K562 (cell line): Measurements from ENCODE around the gene TIMP3. TPM values are rescaled to one million over a fixed set of nuclear protein-coding genes. Genes with fewer than 3 reads are reported as not detected.

ENCODE experiments used
- BHLHE40 ChIP-seq: IDR thresholded peaks from 2 replicates; pipeline ENCODE4 v1.6.1; 2011; ENCODE audit warnings: low read length, improper control_type of control experiment
- CBFA2T3 ChIP-seq: fragments of 450-650 bp; IDR thresholded peaks from 2 replicates; pipeline ENCODE4 v1.6.1; 2017
- CBX5 ChIP-seq: IDR thresholded peaks from 2 replicates; pipeline ENCODE4 v1.6.1; 2014; ENCODE audit warnings: low read depth, borderline replicate concordance
- CC2D1A ChIP-seq: fragments of 450-650 bp; IDR thresholded peaks from 2 replicates; pipeline ENCODE4 v1.6.1; 2017; ENCODE audit warnings: mild to moderate bottlenecking
- CEBPG ChIP-seq, 3 experiments: fragments of 200-800 bp in 1 of 3; sonication (Bioruptor generic) in 1 of 3; sonication (generic) in 1 of 3; formaldehyde crosslinking in 1 of 3; IDR thresholded peaks in 2 of 3; conservative IDR thresholded peaks in 1 of 3; 2 replicates each; pipeline versions ENCODE4 v1.6.1 to v1.8.0; 2016 to 2022; ENCODE audit warnings: missing compliant biosample characterization in 2 of 3, missing genetic modification characterization in 2 of 3, mild to moderate bottlenecking in 1 of 3, missing genetic modification reagents in 1 of 3
- CREB3L1 ChIP-seq: fragments of 450-650 bp; IDR thresholded peaks from 2 replicates; pipeline ENCODE4 v1.6.1; 2014; ENCODE audit warnings: low read depth, mild to moderate bottlenecking, moderate library complexity, borderline replicate concordance
- DIDO1 ChIP-seq: fragments of 450-650 bp; IDR thresholded peaks from 2 replicates; pipeline ENCODE4 v1.6.1; 2016; ENCODE audit warnings: low read depth, missing biosample characterization, missing genetic modification characterization
- DMBX1 ChIP-seq: fragments of 250-450 bp; sonication (Bioruptor Pico); IDR thresholded peaks from 2 replicates; pipeline ENCODE4 v1.8.0; 2022; ENCODE audit warnings: inconsistent platforms, mild to moderate bottlenecking, moderate library complexity, borderline replicate concordance
- DPF2 ChIP-seq: fragments of 450-650 bp; IDR thresholded peaks from 2 replicates; pipeline ENCODE4 v1.6.1; 2016
- ERF ChIP-seq: fragments of 450-650 bp; formaldehyde crosslinking; IDR thresholded peaks from 2 replicates; pipeline ENCODE4 v1.4.0; 2020; ENCODE audit warnings: mild to moderate bottlenecking, mixed read lengths
- FOXK1 ChIP-seq: sonication (generic); formaldehyde crosslinking; IDR thresholded peaks from 2 replicates; pipeline ENCODE4 v1.8.0; 2022; ENCODE audit warnings: missing genetic modification reagents, mild to moderate bottlenecking, borderline replicate concordance
- FOXM1 ChIP-seq, 2 experiments: fragments of 450-650 bp in 1 of 2; sonication (generic) in 1 of 2; formaldehyde crosslinking in 1 of 2; IDR thresholded peaks; 2 replicates each; pipeline versions ENCODE4 v1.6.1 to v1.9.0; 2017 to 2022; ENCODE audit warnings: low read depth in 2 of 2, mild to moderate bottlenecking in 2 of 2, missing genetic modification reagents in 1 of 2, moderate library complexity in 1 of 2
- GATAD2A ChIP-seq: fragments of 450-650 bp; IDR thresholded peaks from 2 replicates; pipeline ENCODE4 v1.6.1; 2017
- HCFC1 ChIP-seq: IDR thresholded peaks from 2 replicates; pipeline ENCODE4 v1.6.1; 2012; ENCODE audit warnings: low read depth, low read length, improper control_type of control experiment
- IFI16 ChIP-seq: fragments of 250-450 bp; sonication (Bioruptor Pico); IDR thresholded peaks from 2 replicates; pipeline ENCODE4 v2.1.2; 2022; ENCODE audit warnings: mild to moderate bottlenecking, inconsistent platforms
- MCM2 ChIP-seq: fragments of 450-650 bp; IDR thresholded peaks from 2 replicates; pipeline ENCODE4 v1.6.1; 2017; ENCODE audit warnings: low read depth, mild to moderate bottlenecking
- RFX1 ChIP-seq: fragments of 450-650 bp; IDR thresholded peaks from 2 replicates; pipeline ENCODE4 v1.6.1; 2016; ENCODE audit warnings: mild to moderate bottlenecking, moderate library complexity
- RFX5 ChIP-seq: IDR thresholded peaks from 2 replicates; pipeline ENCODE4 v1.6.1; 2011; ENCODE audit warnings: low read depth, mild to moderate bottlenecking, improper control_type of control experiment, low read length
- SIX5 ChIP-seq, 2 experiments: IDR thresholded peaks; 2 replicates each; pipeline ENCODE4 v1.6.1; 2011; ENCODE audit warnings: low read length in 2 of 2, borderline replicate concordance in 1 of 2, low read depth in 1 of 2, mild to moderate bottlenecking in 1 of 2, moderate library complexity in 1 of 2; ENCODE audit not compliant: insufficient read depth in 1 of 2
- SREBF2 ChIP-seq: sonication (generic); formaldehyde crosslinking; IDR thresholded peaks from 2 replicates; pipeline ENCODE4 v1.4.0; 2020; ENCODE audit warnings: mild to moderate bottlenecking, missing genetic modification reagents
- STAT5B ChIP-seq: fragments of 250-450 bp; sonication (Bioruptor Pico); IDR thresholded peaks from 2 replicates; pipeline ENCODE4 v1.8.0; 2021; ENCODE audit warnings: mild to moderate bottlenecking, inconsistent platforms
- U2AF1 ChIP-seq: fragments of 200-400 bp; formaldehyde crosslinking; optimal IDR thresholded peaks from 2 replicates; pipeline ENCODE3; 2017; ENCODE audit warnings: mild to moderate bottlenecking, low read depth, low read length, moderate library complexity
- ZNF124 ChIP-seq: sonication (generic); formaldehyde crosslinking; IDR thresholded peaks from 2 replicates; pipeline ENCODE4 v1.8.1; 2022; ENCODE audit warnings: missing genetic modification reagents
- ZNF143 ChIP-seq: sonication (generic); formaldehyde crosslinking; IDR thresholded peaks from 2 replicates; pipeline ENCODE4 v1.9.0; 2022; ENCODE audit warnings: mild to moderate bottlenecking, missing genetic modification reagents
- ZNF384 ChIP-seq: IDR thresholded peaks from 2 replicates; pipeline ENCODE4 v1.6.1; 2012; ENCODE audit warnings: low read depth, low read length, improper control_type of control experiment
- ZNF695 ChIP-seq: fragments of 450-650 bp; formaldehyde crosslinking; IDR thresholded peaks from 2 replicates; pipeline ENCODE4 v1.4.0; 2020; ENCODE audit warnings: mild to moderate bottlenecking, moderate library complexity
- polyA plus RNA-seq, 8 experiments: library from polyadenylated mRNA; depleted of rRNA in 4 of 8; stranded (reverse) in 5 of 8; unstranded in 3 of 8; fragments of >200 nt; fragmentation: Nextera tagmentation in 2 of 8; fragmentation: Illumina TruSeq in 1 of 8; extraction: Ambion mirVana in 2 of 8; extraction: Trizol in 1 of 8; gene quantifications; 2 replicates each; pipeline versions ENCODE4 v1.2.1 to v1.2.3, GENCODE V29; 2011 to 2014; ENCODE audit warnings: inconsistent platforms in 1 of 8, missing spikeins in 1 of 8
- total RNA-seq, 7 experiments: library from RNA; depleted of rRNA in 6 of 7; stranded (reverse); fragments of >200 nt in 6 of 7; fragmentation: Illumina TruSeq in 2 of 7; extraction: Trizol in 2 of 7; gene quantifications; 2 replicates each; pipeline versions ENCODE4 v1.2.1 to v1.2.3, GENCODE V29; 2011 to 2021; ENCODE audit warnings: low replicate concordance in 1 of 7
- TF ChIP-seq, protein P1 (sequence below): fragments of 450-650 bp; formaldehyde crosslinking; IDR thresholded peaks from 2 replicates; pipeline ENCODE4 v1.4.0; 2020; ENCODE audit warnings: mild to moderate bottlenecking, moderate library complexity
- TF ChIP-seq, protein P2 (sequence below): IDR thresholded peaks from 2 replicates; pipeline ENCODE4 v1.6.1; 2012; ENCODE audit warnings: low read depth, low read length, improper control_type of control experiment, borderline replicate concordance

Gene TIMP3
- total and polyA plus RNA-seq, 9 of the 15 experiments (the other 6 are each of a cell fraction or from before 2014, with no cell fraction given): 0.07 to 0.73 (median 0.18) TPM

DNA sequence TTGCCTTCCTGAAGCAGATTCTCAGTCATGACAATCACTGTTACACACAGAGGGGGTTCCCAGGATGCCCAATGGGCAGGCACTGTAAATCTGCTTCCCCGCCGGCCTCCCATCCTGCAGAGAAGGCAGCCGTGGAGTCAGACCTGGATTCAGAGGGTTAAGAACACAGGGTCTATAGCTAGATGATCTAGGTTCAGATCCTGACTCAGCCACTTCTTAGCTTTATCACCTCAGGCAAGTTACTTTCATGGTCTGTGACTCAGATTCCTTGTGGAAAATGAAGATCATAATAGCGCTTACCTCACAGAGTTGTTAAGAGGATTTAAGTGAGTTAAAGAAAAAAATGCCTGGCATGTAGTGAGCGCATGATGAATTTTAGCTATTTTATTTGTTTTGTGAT lies 95.9 kb downstream of the TIMP3 start (continued):
- TF ChIP-seq DIDO1 (tag): no peak
- no peak for TF ChIP-seq ZNF124 (CRISPR knock-in tag)
- no peak for TF ChIP-seq CEBPG (CRISPR knock-in tag; IDR thresholded peaks at IDR 0.05)
- TF ChIP-seq CEBPG (tag; conservative IDR thresholded peaks at IDR 0.05 in 1 of 2, IDR thresholded peaks at IDR 0.05 in 1 of 2): no peak
- TF ChIP-seq CREB3L1: no peak
- no peak for TF ChIP-seq FOXM1 (IDR thresholded peaks at IDR 0.05; ENCODE audit: low read depth)
- no peak for TF ChIP-seq FOXM1 (CRISPR knock-in tag; IDR thresholded peaks at IDR 0.05; ENCODE audit: low read depth)
- TF ChIP-seq ERF: no peak
- no peak for TF ChIP-seq GATAD2A
- no peak for TF ChIP-seq HCFC1
- 0 out of 2 replicates have a peak, but pooled peaks have one; percentile 13 for TF ChIP-seq DPF2
- no peak for TF ChIP-seq ZNF384
- TF ChIP-seq, protein P1, sequence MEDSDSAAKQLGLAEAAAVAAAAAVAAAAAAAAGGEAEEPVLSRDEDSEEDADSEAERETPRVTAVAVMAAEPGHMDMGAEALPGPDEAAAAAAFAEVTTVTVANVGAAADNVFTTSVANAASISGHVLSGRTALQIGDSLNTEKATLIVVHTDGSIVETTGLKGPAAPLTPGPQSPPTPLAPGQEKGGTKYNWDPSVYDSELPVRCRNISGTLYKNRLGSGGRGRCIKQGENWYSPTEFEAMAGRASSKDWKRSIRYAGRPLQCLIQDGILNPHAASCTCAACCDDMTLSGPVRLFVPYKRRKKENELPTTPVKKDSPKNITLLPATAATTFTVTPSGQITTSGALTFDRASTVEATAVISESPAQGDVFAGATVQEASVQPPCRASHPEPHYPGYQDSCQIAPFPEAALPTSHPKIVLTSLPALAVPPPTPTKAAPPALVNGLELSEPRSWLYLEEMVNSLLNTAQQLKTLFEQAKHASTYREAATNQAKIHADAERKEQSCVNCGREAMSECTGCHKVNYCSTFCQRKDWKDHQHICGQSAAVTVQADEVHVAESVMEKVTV (CRISPR knock-in tag): no peak
- TF ChIP-seq SREBF2: no peak
- TF ChIP-seq ZNF143 (CRISPR knock-in tag): no peak
- TF ChIP-seq IFI16 (CRISPR knock-in tag): no peak
- no peak for TF ChIP-seq CBX5
- TF ChIP-seq DMBX1 (CRISPR knock-in tag): no peak
- peak; percentile 28; the same call in 1 of the 2 replicates for TF ChIP-seq CBFA2T3
- TF ChIP-seq BHLHE40: no peak
- TF ChIP-seq ZNF695 (CRISPR knock-in tag): no peak
- TF ChIP-seq CC2D1A: no peak
- no peak for TF ChIP-seq RFX1
- no peak for TF ChIP-seq U2AF1
- no peak for TF ChIP-seq SIX5 (IDR thresholded peaks at IDR 0.05; ENCODE audit: borderline replicate concordance in 1 of 2, insufficient read depth in 1 of 2, low read depth in 1 of 2, low read length in 2 of 2)
- no peak for TF ChIP-seq FOXK1 (CRISPR knock-in tag)
- TF ChIP-seq MCM2: no peak
- TF ChIP-seq, protein P2, sequence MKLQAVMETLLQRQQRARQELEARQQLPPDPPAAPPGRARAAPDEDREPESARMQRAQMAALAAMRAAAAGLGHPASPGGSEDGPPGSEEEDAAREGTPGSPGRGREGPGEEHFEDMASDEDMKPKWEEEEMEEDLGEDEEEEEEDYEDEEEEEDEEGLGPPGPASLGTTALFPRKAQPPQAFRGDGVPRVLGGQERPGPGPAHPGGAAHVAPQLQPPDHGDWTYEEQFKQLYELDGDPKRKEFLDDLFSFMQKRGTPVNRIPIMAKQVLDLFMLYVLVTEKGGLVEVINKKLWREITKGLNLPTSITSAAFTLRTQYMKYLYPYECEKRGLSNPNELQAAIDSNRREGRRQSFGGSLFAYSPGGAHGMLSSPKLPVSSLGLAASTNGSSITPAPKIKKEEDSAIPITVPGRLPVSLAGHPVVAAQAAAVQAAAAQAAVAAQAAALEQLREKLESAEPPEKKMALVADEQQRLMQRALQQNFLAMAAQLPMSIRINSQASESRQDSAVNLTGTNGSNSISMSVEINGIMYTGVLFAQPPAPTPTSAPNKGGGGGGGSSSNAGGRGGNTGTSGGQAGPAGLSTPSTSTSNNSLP: no peak
- no peak for TF ChIP-seq STAT5B (CRISPR knock-in tag)
- TF ChIP-seq RFX5: no peak
